GM19452 (cell line): Measurements from ENCODE around the gene SMC1A.
"Not testable (repeated sequence)": the region's sequence is repeated elsewhere in the genome, so short reads cannot be mapped to it uniquely, and the experiment has no call there.

ENCODE experiments used
- ATAC-seq: cut with Tn5 transposase; IDR thresholded peaks from one replicate; pipeline ENCODE4 v1.9.1; 2021; ENCODE audit not compliant: unreplicated experiment

SMC1A gene

DNA sequence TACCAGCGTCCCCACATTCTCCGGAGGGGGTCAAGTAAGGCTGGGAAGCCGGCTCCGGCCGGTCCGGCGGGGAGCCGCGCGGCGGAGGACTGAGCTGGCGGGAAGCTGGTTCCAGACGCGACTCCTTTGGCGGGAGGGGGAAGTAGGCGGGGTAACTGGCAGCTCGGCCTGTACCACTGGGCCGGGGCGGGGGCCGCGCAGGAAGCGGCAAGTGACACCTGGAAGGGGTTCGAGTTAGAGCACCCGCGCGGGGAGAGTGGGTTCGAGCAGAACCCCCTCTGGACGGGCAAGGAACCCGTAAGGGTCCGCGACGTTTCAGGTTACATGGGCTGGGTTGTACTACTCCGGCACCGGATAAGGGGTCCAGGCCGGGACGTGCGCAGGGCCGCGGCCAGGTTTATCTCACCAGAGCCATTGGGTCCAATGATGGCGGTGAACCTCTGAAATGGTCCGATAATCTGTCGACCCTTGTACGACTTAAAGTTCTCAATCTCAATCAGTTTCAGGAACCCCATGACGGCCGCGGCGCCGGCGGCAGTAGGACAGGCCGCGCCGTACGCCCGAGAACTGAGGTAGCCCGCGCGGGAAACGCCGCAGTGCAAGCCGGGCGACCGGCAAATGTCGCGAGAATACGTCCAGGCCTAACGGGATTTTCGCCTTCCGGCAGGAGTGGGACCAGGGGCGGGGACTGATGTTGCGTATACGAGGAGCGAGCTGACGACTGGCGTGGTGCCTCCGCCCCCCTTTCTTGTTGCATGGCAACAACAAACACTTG, at the start of gene SMC1A:
Gene SMC1A, minus strand, starts transcription at position 569 of the 775 bp plus-strand sequence. Its CDS starts 54 bp downstream, at position 515.
- peak; percentile 92 for ATAC-seq

DNA sequence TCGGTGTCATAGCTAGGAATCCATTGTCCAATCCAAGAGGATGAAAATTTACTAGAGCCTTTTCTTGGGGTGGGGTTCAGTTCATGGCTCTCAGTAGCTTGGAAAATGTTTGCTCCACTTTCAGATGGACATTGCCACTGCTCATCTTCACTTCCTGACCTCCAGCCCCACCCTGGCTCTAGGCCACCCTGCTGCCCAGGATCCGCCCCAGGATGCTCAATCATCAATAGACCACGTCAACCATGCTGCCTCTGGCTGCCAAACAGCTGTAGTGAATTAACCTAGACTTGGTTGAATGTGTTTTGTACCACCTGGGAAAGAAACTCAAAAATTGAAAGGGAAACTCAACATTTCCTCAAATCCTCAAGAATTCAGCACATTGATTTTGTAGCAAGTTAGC, 48.9 kb upstream of the SMC1A start:
- ATAC-seq: no peak

DNA sequence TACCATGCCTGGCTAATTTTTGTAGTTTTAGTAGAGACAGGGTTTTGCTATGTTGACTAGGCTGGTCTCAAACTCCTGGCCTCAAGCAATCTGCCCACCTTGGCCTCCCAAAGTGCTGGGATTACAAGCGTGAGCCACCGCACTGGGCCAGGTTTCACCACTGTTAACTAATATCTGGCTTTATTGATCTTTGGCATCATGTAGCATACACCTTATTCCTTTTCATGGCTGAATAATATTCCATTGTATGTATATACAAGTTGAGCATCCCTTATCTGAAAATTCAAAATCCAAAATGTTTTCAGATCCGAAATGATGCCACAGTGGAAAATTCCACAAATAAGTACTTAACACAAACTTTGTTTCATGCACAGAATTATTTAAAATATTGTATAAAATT, 46.2 kb upstream of the SMC1A start:
- not testable (repeated sequence) for ATAC-seq

DNA sequence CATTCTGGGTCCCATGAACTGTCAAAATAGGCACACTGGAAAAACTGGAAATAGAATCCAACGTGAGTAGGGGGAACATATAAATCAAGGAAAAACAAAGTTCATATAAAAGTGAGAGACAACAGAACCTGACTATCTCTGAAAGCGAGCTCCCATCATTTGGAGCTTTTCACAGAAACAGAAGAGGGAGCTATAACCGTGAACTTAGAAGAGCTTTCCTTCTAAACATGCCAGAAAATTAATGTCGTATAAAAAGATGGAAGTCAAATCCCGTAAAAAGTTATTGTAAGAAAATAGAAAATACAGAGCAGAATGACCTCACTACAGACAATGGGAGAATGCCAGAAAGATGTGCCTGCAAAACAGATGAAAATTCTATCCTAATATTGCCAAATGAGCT, 35.6 kb upstream of the SMC1A start:
- no peak for ATAC-seq

DNA sequence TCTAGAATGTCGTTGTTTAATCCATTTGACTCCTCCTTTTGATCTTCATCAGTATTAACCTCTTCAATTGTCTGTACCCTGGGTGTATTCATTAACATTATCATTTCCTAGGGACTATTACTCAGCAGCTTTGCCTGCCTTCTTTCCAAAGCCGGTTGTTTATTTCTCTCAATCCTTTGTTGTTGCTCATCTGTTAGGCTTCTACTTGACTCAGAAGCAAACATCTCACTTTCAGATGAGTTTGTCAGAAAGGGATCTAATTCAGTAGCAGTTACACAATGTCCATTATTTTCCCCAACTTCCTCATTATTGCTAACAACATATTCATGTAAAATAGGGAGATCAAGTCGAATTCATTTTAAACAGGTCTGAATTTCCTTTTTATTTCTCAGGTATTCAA, 33.8 kb upstream of the SMC1A start:
- no peak for ATAC-seq

DNA sequence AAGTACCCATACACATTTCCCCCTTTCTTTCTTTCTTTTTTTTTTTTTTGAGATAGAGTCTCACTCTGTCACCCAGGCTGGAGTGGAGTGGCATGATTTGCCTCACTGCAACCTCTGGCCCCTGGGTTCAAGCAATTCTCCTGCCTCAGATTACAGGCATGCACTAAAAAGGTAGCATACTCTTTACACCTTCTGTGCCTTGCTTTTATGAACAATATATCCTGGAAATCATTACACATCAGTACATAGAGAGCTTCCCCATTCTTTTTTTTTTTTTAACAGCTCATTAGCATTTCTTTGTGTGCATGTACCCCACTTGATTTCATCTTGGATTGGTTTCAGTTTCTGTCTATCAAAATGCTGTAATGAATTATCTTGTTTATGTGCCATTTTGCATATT, 30.4 kb upstream of the SMC1A start:
- no peak for ATAC-seq

DNA sequence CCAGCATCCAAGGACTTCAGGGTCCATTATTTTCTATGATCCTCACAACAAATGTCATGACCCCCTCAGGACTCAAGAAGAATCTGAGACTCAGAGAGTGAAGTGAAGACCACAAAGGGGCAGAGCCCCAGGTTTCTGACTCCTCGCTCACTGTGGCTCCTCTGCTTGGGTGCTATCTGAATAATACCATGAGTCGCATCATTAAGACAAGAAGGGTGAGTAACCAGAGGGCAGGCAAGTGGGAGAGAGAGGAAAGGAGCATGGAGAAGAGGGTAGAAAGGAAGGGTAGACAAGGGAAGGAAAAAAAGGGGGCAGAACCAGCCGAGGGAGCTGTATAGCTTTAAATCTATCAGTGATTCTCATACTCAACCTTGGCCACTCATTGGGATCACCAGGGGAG, 27.2 kb upstream of the SMC1A start:
- ATAC-seq: no peak

DNA sequence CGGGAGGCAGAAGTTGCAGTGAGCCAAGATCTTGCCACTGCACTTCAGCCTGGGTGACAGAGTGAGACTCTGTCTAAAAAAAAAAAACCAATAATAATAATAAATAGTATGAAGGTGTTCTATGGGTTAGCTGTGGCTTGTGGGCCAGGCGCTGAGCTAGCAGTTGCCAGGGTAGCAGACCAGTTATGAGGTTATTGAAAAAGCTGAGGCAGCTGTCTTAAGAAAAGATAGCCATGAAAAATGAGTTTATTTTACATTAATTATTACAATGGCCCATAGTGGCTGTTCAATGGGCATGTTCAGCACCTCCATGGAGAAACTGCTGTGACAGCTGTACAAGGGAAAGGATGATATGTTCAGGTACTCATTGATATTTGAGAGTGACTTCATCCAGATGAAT, 25.0 kb upstream of the SMC1A start:
- no peak for ATAC-seq

DNA sequence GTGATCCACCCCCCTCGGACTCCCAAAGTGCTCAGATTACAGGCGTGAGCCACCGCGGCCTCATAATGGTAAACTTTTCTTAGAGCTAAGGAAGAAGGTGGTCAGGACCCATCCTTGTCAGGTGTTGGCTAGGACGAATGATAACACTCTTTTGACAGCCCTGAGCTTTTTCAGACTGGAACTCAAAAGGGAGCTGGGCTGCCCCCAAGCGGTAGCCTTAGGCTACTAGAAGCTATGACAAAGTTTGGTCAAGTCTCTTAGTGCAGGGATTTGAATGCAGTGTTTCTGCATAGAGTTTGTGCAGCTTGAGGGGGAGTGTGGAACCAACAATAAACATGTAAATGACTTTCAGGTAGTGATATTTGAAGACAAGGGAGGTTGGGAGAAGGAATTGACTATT, 23.5 kb upstream of the SMC1A start:
- ATAC-seq: no peak

DNA sequence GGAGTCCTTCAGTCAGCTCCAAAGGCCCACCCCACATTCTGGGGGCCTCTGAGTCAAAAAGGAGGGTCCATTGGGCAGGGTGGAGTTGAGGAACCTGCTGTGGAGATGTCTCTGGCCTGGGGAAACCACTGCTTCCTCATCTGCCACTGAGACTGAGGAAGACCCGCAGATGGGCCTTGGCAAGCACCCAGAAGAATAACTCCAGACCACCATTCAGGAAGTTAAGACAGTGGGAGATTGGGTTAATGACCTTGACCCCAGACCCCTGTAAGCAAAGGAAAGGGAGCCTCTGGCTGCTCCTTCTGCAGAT, 19.8 kb upstream of the SMC1A start:
- no peak for ATAC-seq

DNA sequence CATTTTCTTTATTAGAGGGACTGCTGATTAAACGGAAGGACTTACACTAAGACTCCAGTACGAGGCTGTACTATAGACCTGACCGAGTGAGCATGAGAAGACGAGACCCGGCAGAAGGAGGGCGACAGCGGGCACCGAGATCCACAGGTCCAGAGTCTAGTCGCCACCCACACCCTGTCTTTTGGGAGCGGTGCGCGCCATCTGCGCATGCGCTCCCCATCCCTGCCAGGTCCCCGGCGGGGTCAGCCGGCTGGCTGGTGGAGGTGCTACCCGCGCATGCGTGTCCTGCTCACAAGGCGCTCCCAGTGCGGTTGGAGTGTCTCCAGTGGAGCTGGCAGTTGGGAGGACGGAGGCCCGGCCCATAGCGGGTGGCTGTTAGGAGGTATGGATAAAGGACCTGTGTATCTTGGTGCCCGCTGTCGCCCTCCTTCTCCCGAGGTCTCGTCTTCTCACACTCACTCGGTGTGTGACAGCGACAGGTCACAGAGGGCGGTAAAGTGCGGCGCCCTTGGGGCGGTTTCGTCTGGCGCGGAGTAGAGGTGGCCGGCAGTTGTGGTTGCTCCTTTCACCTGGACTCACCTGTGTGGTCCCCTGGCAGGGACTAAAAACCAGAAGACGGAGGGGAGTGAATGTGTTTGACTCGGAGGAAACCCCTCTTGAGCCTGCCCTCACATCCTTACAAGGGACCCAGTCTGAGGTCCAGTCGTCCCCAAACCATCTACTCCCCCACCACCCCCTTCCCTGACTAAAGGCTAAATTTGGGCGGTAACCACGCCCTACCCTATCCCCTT, 19.3 kb upstream of the SMC1A start:
- ATAC-seq: peak; percentile 82

DNA sequence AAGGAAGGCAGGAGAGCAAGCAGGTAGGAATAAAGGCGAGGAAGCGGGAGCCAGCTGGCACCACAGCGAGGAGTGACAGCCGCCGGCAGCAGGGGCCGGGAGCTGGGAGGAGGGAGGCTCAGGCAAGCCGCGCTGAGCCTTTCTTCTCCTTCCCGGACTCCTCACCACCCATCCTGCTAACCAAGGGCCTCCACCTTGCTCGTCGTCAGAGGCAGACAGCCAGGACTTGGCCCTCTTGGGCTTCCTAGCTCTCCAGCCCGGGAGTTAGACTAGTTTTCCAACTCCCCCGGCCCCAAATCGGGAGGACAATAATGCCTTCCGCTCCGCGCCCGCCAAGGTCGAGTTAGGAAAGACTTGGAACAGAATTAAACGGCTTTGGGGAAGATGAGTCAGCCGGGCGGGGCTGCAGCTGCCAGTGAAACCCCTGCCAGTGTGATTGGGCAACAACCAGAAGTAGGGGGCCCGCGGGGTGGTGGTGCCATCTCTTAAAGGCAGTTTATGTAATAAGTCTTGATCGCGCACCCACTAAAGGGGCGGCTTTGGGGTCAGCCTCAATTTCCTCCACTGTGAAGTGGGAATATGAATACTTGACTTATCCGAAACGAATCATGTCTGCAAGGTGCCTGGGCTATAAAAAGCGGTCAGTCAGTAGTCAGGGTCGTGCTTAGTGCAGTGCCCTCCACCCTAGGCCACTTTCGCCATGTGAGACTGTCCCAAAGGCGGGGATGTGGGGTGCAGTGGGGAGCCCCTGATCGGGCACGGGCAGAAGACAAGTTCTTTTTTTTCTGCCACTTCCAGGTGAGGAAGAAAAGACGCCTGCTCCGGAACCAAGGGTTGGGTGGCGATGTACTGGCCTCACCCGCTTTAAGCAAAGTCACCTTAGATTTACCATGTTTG, 18.4 kb upstream of the SMC1A start:
- ATAC-seq: no peak

DNA sequence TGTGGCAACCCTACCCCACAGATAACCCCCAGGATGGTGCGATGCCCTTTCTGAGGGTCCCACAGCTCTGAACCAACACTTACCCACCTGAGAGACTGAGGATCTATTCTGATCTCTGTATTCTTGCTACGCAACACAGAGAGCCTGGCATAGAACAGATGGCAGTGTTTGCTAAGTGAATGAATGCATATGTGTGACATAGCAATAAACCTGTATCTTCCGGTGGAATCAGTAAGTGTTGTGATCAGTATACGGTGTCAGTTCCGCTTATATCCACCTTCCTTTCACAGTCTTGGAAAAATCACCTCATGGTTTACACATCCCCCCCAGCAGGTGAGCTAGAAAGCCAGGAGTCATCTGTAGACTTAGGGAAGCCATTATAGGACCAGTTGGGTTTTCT, 17.6 kb upstream of the SMC1A start:
- no peak for ATAC-seq

DNA sequence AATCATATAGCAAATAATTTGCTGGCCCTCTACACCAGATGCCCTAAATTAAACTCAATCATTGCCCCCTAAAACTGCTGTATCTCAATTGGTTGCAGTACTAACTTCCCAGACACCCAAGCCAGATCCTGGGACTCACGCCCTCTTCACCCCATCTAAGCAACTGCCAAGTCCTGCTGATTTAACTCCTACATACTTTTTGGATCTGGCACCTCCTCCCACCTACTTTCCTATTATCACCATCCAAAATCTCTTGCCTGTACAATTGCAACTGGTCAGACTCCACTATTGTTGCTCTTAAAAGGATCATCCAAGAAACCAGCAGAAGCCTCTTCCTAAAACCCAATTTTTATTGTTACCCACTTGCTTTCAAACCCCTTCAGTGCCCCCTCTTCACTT, 16.4 kb upstream of the SMC1A start:
- ATAC-seq: no peak

DNA sequence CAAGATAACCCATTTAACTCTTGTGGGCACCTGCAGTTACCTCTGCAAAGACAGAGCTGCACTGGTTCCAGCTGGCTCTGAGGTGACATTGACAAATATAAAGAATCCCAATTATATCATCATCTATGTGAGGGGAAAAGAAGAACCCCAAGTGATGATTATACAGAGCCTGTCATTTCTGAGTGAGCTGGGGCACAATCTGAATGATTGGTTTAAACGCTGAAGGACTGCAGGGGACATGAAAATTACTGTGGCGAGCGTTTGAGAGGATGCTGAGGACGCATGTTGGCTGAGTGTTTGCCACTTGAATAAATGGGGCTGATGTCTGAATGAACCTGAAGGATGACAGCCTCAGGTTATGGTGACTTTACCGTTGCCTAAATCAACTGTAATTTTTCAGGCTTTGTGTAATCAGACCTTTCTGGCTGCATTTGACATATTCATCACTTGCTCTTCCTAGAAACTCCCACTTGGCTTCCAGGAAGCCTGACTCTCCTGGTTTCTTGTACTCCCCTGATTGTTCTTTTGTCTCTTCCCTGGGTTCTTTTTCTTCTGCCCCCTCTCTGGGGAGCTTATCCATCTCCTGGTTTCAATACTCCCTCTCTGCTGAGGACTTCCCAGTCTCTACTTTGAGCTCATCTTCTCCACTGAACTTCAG, 15.8 kb upstream of the SMC1A start:
- ATAC-seq: no peak

DNA sequence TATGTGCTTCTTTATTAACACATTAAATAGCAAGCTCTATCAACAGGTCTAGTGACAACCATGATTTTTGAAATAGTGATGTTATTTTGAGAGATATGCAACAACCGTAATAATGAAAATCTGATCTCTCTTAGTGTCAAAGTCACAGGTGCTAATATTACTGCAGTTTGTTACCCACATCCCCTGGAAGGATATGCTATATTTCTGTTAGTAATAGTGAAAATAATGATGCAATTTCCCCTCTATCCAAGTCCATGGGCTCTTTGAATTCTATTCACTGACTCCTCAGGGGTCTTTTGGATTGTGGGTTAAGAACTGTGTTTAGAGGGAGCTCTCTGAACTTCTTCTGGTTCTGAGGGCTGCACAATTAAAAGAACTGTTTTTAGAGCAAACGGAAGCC, 14.8 kb upstream of the SMC1A start:
- ATAC-seq: no peak

DNA sequence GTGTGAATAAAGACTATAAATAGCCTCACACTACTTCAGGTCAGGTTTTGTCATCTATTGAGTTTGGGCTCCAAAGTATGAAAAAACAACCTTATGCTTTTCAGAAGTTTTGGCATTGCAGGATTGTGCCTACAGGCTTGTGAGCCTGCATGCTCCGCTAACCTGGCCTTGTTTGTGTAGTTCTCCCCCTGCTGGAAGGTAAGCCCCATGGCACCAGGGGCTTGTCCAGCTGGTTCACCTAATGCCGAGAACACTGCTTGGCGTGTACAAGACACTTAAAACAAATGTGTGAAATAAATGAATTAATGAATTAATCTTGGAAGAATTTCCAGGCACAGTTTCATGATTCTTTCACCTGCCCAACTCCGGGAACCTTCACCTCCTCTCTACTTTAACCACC, 13.5 kb upstream of the SMC1A start:
- no peak for ATAC-seq

DNA sequence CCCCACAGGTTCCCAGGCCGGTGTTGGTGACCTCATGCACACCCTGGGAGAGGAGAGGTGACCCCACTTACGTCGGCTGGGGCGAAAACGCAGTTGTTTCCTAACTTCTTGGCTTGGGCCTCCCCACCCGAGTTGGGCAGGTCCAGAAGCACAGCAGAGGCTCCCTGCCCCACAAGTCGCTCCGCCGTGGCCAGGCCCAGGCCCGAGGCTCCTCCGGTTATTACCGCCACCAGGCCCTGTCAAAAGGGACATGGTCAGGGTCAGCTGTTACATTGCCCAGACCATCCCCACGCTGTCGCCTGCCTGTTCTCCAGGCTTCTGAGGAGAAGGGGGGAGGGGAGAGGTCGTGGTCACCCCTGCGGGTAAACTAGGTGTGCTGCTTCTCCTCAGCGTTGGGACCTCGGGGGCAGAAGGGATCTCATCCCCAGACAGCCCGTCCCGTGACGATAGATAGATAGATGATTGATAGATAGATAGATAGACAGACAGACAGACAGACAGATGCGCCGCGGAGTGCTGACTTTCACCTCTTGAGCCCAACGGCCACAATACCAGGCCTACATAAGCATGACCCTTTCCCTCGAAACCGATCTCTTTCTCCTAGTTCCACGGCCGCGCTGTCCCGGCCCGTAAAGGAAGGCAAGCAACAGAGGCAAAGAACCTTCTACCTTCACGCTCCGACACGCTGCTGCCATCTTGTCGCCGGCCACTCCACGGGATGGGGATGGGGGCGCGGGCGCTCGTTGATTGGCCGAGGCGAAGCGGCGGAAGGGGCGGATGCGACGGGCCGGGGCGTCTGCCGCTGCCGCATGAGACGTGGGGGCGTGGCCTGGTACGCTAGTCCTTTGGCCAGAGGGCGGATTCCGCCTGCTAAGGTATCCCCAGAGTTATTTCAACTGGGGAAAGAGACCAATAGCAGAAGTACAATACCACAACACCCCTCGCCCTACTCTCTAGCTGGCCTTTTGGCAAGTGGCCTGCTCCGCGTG, 11.5 kb upstream of the SMC1A start, which contains the start of gene HSD17B10:
Gene HSD17B10, minus strand, starts transcription at position 720 of the 989 bp plus-strand sequence. Its CDS starts 25 bp downstream, at position 695.
- ATAC-seq: peak; percentile 97

DNA sequence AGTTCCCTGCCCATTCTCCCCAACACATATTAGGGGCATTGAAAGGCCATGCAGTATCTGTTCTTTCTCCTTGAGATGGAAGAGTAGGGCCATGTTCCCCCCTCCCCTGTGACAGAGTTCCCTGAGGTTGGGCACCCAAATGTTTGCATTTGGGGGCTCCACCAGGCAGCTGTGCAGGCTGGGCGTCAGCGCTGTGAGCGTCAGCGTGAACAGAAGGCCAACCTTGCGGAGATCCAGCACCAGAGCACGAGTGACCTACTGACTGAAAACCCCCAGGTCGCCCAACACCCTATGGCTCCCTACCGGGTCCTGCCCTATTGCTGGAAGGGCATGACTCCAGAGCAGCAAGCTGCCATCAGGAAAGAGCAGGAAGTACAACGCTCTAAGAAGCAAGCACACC, 7.8 kb upstream of the SMC1A start:
- ATAC-seq: no peak

DNA sequence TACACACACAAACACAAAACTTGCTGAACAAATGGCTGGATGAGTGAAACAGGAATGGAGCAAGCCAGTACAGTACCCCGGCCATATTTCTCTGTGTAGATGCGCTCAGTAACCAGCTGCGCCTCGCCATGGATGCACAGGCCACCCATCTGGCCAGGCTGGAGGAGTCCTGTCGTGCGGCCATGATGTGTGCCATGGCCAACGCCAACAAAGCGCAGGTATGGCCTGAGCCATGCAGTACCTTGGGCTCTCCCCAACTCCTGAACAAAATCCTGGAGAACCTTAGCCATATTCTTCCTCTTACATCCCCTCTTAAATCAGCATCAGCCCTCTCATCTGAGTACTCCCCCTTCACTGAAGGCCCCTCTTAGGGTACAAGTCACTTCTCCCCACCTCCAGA, 7.3 kb upstream of the SMC1A start:
- no peak for ATAC-seq
